Neural cell (in vitro differentiated cells): ENCODE results near the gene ARHGEF17. TPM values are rescaled to one million over a fixed set of nuclear protein-coding genes. Genes with fewer than 3 reads are reported as not detected.

Source experiments
- H2AFZ ChIP-seq: fragments of 200-600, 300-800 bp; sonication (generic), shearing (Covaris generic); 2 replicates; pipeline ENCODE4 v1.6.0; 2014; ENCODE audit warnings: low read depth, mild to moderate bottlenecking, antibody characterized with exemption, low read length, moderate library complexity
- H3F3A ChIP-seq: fragments of 200-600 bp; shearing (Covaris generic); 2 replicates; pipeline ENCODE4 v1.6.1; 2016; ENCODE audit warnings: mild to moderate bottlenecking, moderate library complexity, mixed read lengths, antibody characterized with exemption, low read length; ENCODE audit not compliant: insufficient read depth, poor library complexity, severe bottlenecking
- H3K27ac ChIP-seq: fragments of 200-600, 300-800 bp; sonication (generic), shearing (Covaris generic); 2 replicates; pipeline ENCODE4 v1.5.1; 2014; ENCODE audit warnings: mild to moderate bottlenecking, low read length, moderate library complexity
- H3K27me3 ChIP-seq: fragments of 300-800, 200-600 bp; sonication (generic), shearing (Covaris generic); 2 replicates; pipeline ENCODE4 v1.6.0; 2014; ENCODE audit warnings: mild to moderate bottlenecking, low read depth, low read length, moderate library complexity; ENCODE audit not compliant: insufficient read depth
- H3K36me3 ChIP-seq: fragments of 300-800, 200-600 bp; sonication (generic), shearing (Covaris generic); 2 replicates; pipeline ENCODE4 v1.5.1; 2014; ENCODE audit warnings: mild to moderate bottlenecking, antibody characterized with exemption, low read length, moderate library complexity; ENCODE audit not compliant: insufficient read depth
- H3K4me2 ChIP-seq: fragments of 300-800, 200-600 bp; sonication (generic), shearing (Covaris generic); 2 replicates; pipeline ENCODE4 v1.6.0; 2014; ENCODE audit warnings: mild to moderate bottlenecking, low read length
- H3K4me3 ChIP-seq: fragments of 300-800, 200-600 bp; sonication (generic), shearing (Covaris generic); 2 replicates; pipeline ENCODE4 v1.5.1; 2014; ENCODE audit warnings: mild to moderate bottlenecking, low read length, moderate library complexity
- H3K79me2 ChIP-seq: fragments of 200-600 bp; shearing (Covaris generic); replicated peaks from 2 replicates; pipeline ENCODE4 v1.6.0; 2014; ENCODE audit warnings: mild to moderate bottlenecking, low read length, moderate library complexity; ENCODE audit not compliant: insufficient read depth
- H3K9ac ChIP-seq: fragments of 300-800, 200-600 bp; sonication (generic), shearing (Covaris generic); 2 replicates; pipeline ENCODE4 v1.6.1; 2016; ENCODE audit warnings: mild to moderate bottlenecking, low read length, mixed read lengths
- H3K9me2 ChIP-seq: fragments of 200-600 bp; shearing (Covaris generic); 2 replicates; pipeline ENCODE4 v1.6.1; 2016; ENCODE audit warnings: mild to moderate bottlenecking, low read length, mixed read lengths; ENCODE audit not compliant: insufficient read depth
- H3K9me3 ChIP-seq: fragments of 200-600, 300-800 bp; sonication (generic), shearing (Covaris generic); 2 replicates; pipeline ENCODE4 v1.6.1; 2016; ENCODE audit warnings: mild to moderate bottlenecking, mixed run types, low read length, moderate library complexity, mixed read lengths
- H4K20me1 ChIP-seq: fragments of 200-600 bp; shearing (Covaris generic); 2 replicates; pipeline ENCODE4 v1.6.1; 2016; ENCODE audit warnings: mild to moderate bottlenecking, mixed run types; ENCODE audit not compliant: insufficient read depth
- CTCF ChIP-seq: fragments of 450-650 bp; IDR thresholded peaks from 2 replicates; pipeline ENCODE4 v1.5.1; 2014; ENCODE audit warnings: antibody characterized with exemption, mild to moderate bottlenecking, moderate library complexity; ENCODE audit not compliant: poor library complexity, severe bottlenecking
- EP300 ChIP-seq: fragments of 450-650 bp; conservative IDR thresholded peaks from 2 replicates; pipeline ENCODE4 v1.6.1; 2014; ENCODE audit warnings: antibody characterized with exemption, mild to moderate bottlenecking, moderate library complexity; ENCODE audit not compliant: poor library complexity, severe bottlenecking
- EZH2 ChIP-seq: fragments of 200-600, 300-800 bp; shearing (Covaris generic), sonication (generic); IDR thresholded peaks from 2 replicates; pipeline ENCODE4 v1.6.1; 2014; ENCODE audit warnings: antibody characterized with exemption, low read length, borderline replicate concordance, mild to moderate bottlenecking; ENCODE audit not compliant: insufficient read depth, poor library complexity, severe bottlenecking
- MXI1 ChIP-seq: fragments of 450-650 bp; conservative IDR thresholded peaks from 2 replicates; pipeline ENCODE4 v1.6.1; 2014; ENCODE audit warnings: antibody characterized with exemption, mild to moderate bottlenecking; ENCODE audit not compliant: poor library complexity, severe bottlenecking
- POLR2AphosphoS5 ChIP-seq: IDR thresholded peaks from 2 replicates; pipeline ENCODE4 v1.6.1; 2012
- RAD21 ChIP-seq: fragments of 450-650 bp; conservative IDR thresholded peaks from 2 replicates; pipeline ENCODE4 v1.6.1; 2014; ENCODE audit warnings: antibody characterized with exemption, mild to moderate bottlenecking, moderate library complexity
- REST ChIP-seq: IDR thresholded peaks from 2 replicates; pipeline ENCODE4 v1.6.1; 2012; ENCODE audit warnings: borderline replicate concordance
- SMC3 ChIP-seq: fragments of 450-650 bp; conservative IDR thresholded peaks from 2 replicates; pipeline ENCODE4 v1.6.1; 2014; ENCODE audit warnings: antibody characterized with exemption, mild to moderate bottlenecking, moderate library complexity; ENCODE audit not compliant: poor library complexity
- TAF1 ChIP-seq: IDR thresholded peaks from 2 replicates; pipeline ENCODE4 v1.6.1; 2012; ENCODE audit warnings: low read depth
- polyA plus RNA-seq: library from polyadenylated mRNA; depleted of rRNA; stranded (reverse); fragments of >200 nt; gene quantifications from 2 replicates; pipeline ENCODE4 v1.2.3, GENCODE V29; 2014

The ARHGEF17 gene
- polyA plus RNA-seq, 1 donor from 2014 or later = 7.9 TPM

GRCh38 chr11:73271936-73272679 is 36.0 kb upstream of the ARHGEF17 start, which contains the start of gene P2RY6:
TSS of gene P2RY6 (plus strand) at chr11:73272338. CDS start at chr11:73296519, 24,181 bp downstream.
- Histone ChIP-seq H4K20me1 (no peaks in the 10 kb centered on the region), H3K79me2 (no peaks in the 10 kb centered on the region), H3K9ac (no peak within 1 kb of the TSS), H3K36me3 (no peaks in the 10 kb centered on the region), H3K4me3 (no peak within 1 kb of the TSS), H3K9me2 (no peaks in the 10 kb centered on the region), H3K27me3 (no peaks in the 10 kb centered on the region), H3K9me3 (no peaks in the 10 kb centered on the region), H3K4me2 (no peak within 1 kb of the TSS), H3F3A (no peaks in the 10 kb centered on the region), H2AFZ (no peak within 1 kb of the TSS), H3K27ac (no peak within 1 kb of the TSS)
- TF ChIP-seq POLR2AphosphoS5 (no peak), REST (no peak), RAD21 (no peak), TAF1 (no peak), MXI1 (no peak), CTCF (no peak), EZH2 (no peak), SMC3 (no peak), EP300 (no peak)

GRCh38 chr11:73272680-73273038 is 35.4 kb upstream of the ARHGEF17 start:
- no peak overlapping the region for H3K27ac ChIP-seq
- H4K20me1 ChIP-seq = no peaks in the 10 kb centered on the region
- no peaks in the 10 kb centered on the region for H3K79me2 ChIP-seq
- H3K9ac ChIP-seq = no peak overlapping the region
- H3K4me2 ChIP-seq = no peak overlapping the region
- H3F3A ChIP-seq = no peaks in the 10 kb centered on the region
- H2AFZ ChIP-seq = no peak overlapping the region
- no peaks in the 10 kb centered on the region for H3K9me2 ChIP-seq
- H3K36me3 ChIP-seq = no peaks in the 10 kb centered on the region
- H3K4me3 ChIP-seq = no peak overlapping the region
- TF ChIP-seq MXI1 = no peak
- H3K9me3 ChIP-seq = no peaks in the 10 kb centered on the region
- no peaks in the 10 kb centered on the region for H3K27me3 ChIP-seq
